ENCODE data around the gene SLK. TPM values are rescaled to one million over a fixed set of nuclear protein-coding genes. Genes with fewer than 3 reads are reported as not detected.

SLK gene
- total RNA-seq, 1 donor from 2014 or later = 122 TPM

DNA sequence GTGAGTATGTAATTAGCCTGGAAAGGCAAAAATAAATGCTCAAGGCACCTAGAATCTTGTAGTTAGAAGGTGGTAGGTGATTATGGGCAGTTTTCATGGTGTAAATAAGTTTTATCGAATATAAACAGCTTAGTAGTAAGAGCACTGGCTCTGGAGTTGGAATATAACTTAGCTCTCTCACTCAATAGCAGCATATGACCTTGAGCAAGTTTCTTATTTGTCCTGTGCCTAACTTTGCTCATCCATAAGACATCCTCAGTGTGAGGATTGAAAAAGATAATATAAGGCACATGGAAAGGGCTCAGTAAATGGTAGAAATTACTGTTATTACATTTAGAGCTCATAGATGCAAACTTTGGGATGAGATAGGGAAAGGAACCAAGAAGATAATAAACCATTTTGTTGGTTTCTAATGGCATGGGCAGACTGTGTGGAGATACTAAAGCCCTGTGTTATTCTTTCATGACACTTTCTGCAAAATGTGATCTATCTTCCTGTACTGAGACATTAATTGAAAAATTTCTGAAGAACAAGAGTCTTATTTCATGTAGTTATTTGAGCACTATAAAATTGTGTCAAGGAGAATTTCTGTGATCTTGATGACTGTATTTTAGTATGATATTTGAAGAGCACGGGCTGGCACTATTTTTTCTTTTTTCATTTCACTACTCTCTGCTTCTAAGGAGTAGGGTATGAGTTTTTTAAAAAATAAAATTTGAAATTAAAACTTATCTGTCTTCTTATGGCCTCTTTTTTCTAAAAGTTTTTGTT, 3.1 kb downstream of the SLK start:
- peaks cover 12% of the 10 kb centered on the region for H3K27me3 Mint-ChIP-seq (ENCODE audit: unreplicated experiment)
- H3K4me3 Mint-ChIP-seq (ENCODE audit: unreplicated experiment) = peak overlapping the region; percentile 94
- no peak for DNase-seq

DNA sequence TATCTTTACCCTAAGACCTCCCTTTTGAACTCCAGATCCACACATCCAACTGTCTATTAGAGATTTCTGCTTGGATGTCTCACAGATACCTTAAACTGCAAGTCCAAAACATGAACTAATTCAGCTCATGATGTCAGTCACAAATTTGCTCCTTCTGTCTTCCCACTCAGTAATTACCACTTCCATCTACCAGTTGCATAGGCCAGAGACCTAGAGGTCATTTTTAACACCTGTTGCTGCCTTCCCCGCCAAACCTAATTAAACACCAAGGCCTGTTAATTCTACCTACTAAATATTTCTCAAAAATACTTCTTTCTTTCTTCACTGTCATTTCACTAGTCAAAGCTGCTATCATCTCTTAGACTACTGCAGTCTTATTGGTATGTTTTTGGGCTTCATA, 8.2 kb downstream of the SLK start:
- H3K27ac Mint-ChIP-seq (ENCODE audit: unreplicated experiment) = peak overlapping the region; percentile 22

More for the DNA sequence above, 3.1 kb downstream of the SLK start:
- peaks cover 14% of the 10 kb centered on the region for H3K9me3 Mint-ChIP-seq (ENCODE audit: unreplicated experiment)
- H3K27ac Mint-ChIP-seq (ENCODE audit: unreplicated experiment) = peak overlapping the region; percentile 87
- H3K4me1 Mint-ChIP-seq (ENCODE audit: low read depth, unreplicated experiment) = peaks cover 12% of the 10 kb centered on the region
- TF ChIP-seq, protein P1, sequence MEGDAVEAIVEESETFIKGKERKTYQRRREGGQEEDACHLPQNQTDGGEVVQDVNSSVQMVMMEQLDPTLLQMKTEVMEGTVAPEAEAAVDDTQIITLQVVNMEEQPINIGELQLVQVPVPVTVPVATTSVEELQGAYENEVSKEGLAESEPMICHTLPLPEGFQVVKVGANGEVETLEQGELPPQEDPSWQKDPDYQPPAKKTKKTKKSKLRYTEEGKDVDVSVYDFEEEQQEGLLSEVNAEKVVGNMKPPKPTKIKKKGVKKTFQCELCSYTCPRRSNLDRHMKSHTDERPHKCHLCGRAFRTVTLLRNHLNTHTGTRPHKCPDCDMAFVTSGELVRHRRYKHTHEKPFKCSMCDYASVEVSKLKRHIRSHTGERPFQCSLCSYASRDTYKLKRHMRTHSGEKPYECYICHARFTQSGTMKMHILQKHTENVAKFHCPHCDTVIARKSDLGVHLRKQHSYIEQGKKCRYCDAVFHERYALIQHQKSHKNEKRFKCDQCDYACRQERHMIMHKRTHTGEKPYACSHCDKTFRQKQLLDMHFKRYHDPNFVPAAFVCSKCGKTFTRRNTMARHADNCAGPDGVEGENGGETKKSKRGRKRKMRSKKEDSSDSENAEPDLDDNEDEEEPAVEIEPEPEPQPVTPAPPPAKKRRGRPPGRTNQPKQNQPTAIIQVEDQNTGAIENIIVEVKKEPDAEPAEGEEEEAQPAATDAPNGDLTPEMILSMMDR (IDR thresholded peaks at IDR 0.05; ENCODE audit: partially characterized antibody, unreplicated experiment) = no peak
- H3K36me3 Mint-ChIP-seq (ENCODE audit: unreplicated experiment) = peaks cover 4% of the 10 kb centered on the region

DNA sequence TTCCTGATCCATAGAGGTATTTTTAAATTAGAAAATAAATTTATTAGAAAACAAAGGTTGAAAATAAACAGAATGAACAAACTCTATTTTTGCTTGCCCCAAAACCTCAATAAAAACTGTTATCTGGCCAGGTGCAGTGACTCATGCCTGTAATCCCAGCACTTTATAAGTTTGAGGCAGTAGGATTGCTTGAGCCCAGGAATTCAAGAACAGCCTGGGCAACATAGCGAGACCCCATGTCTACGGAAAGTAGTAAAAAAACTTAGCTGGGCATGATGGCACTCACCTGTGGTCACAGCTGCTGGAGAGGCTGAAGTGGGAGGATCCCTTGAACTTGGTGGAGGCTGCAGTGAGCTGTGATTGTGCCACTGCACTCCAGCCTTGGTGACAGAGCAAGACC, 10.3 kb downstream of the SLK start:
- TF ChIP-seq, protein P1 (IDR thresholded peaks at IDR 0.05; ENCODE audit: partially characterized antibody, unreplicated experiment) = no peak
- Mint-ChIP-seq H3K9me3 (ENCODE audit: unreplicated experiment) (no peaks in the 10 kb centered on the region), H3K4me3 (ENCODE audit: unreplicated experiment) (no peak overlapping the region), H3K27ac (ENCODE audit: unreplicated experiment) (no peak overlapping the region), H3K27me3 (ENCODE audit: unreplicated experiment) (peaks cover 3% of the 10 kb centered on the region), H3K36me3 (ENCODE audit: unreplicated experiment) (peaks cover 7% of the 10 kb centered on the region), H3K4me1 (ENCODE audit: low read depth, unreplicated experiment) (peaks cover 22% of the 10 kb centered on the region)
- no peak for DNase-seq

More for the DNA sequence above, 8.2 kb downstream of the SLK start:
- DNase-seq = no peak
- Mint-ChIP-seq H3K4me3 (ENCODE audit: unreplicated experiment) (peak overlapping the region; percentile 57), H3K4me1 (ENCODE audit: low read depth, unreplicated experiment) (peaks cover 18% of the 10 kb centered on the region), H3K36me3 (ENCODE audit: unreplicated experiment) (peaks cover 7% of the 10 kb centered on the region), H3K27me3 (ENCODE audit: unreplicated experiment) (peaks cover 3% of the 10 kb centered on the region), H3K9me3 (ENCODE audit: unreplicated experiment) (no peaks in the 10 kb centered on the region)
- TF ChIP-seq, protein P1 (IDR thresholded peaks at IDR 0.05; ENCODE audit: partially characterized antibody, unreplicated experiment) = no peak

DNA sequence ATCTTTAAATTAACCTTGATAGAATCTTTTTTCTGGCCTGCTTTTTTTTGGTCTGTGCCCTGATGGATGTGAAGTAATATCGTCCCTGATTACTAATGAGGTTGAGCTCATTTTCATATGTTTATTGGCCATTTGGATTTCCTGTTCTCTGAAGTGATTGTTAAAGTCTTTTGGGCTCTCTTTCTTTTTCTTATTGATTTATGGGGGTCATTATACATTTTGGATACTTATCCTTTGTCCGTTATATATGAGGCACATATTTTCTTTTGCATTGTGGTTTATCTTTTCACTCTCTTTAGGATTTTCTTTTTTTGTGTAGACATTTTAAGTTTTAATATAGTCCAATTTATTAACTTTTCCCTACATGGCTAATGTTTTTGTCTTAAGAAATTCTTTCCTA, 12.6 kb downstream of the SLK start:
- no peak overlapping the region for H3K4me3 Mint-ChIP-seq (ENCODE audit: unreplicated experiment)
- peaks cover 29% of the 10 kb centered on the region for H3K4me1 Mint-ChIP-seq (ENCODE audit: low read depth, unreplicated experiment)
- peaks cover 5% of the 10 kb centered on the region for H3K27me3 Mint-ChIP-seq (ENCODE audit: unreplicated experiment)
- H3K9me3 Mint-ChIP-seq (ENCODE audit: unreplicated experiment) = no peaks in the 10 kb centered on the region
- TF ChIP-seq, protein P1 (IDR thresholded peaks at IDR 0.05; ENCODE audit: partially characterized antibody, unreplicated experiment) = no peak
- DNase-seq = no peak
- peaks cover 7% of the 10 kb centered on the region for H3K36me3 Mint-ChIP-seq (ENCODE audit: unreplicated experiment)
- H3K27ac Mint-ChIP-seq (ENCODE audit: unreplicated experiment) = no peak overlapping the region

DNA sequence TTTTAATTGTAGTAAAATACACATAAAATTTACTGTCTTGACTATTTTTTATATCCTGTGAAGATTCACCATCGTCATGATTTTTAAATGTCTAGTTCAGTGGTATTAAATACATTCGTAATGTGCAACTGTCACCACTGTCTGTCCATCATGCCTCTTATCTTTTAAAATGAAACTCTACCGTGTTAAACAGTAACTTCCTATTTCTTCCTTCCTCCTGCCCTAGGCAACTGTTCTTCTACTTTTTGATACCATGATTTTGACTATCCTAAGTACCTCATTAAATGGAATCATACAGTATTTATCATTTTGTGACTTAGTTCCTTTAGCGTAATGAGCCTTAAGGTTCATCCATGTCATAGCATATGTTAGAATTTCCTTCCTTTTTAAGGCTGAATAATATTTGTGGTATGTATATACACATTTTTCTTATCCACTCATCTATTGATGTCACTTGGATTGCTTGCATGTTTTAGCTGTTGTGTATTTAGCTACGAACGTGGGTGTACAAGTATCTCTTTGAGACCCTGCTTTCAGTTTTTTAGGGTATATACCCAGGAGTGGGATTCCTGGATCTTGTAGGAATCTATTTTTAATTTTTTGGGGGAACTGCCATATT, 13.5 kb downstream of the SLK start:
- no peak for DNase-seq
- peaks cover 31% of the 10 kb centered on the region for H3K4me1 Mint-ChIP-seq (ENCODE audit: low read depth, unreplicated experiment)
- peak overlapping the region; percentile 0 for H3K4me3 Mint-ChIP-seq (ENCODE audit: unreplicated experiment)
- no peak overlapping the region for H3K27ac Mint-ChIP-seq (ENCODE audit: unreplicated experiment)
- no peaks in the 10 kb centered on the region for H3K9me3 Mint-ChIP-seq (ENCODE audit: unreplicated experiment)
- TF ChIP-seq, protein P1 (IDR thresholded peaks at IDR 0.05; ENCODE audit: partially characterized antibody, unreplicated experiment) = no peak
- H3K27me3 Mint-ChIP-seq (ENCODE audit: unreplicated experiment) = peaks cover 2% of the 10 kb centered on the region
- H3K36me3 Mint-ChIP-seq (ENCODE audit: unreplicated experiment) = no peaks in the 10 kb centered on the region

Measured in glutamatergic neuron (in vitro differentiated cells).